Measurements from ENCODE around the gene KIF1C.

- no peak for TF ChIP-seq CTCF (conservative IDR thresholded peaks at IDR 0.05; ENCODE audit: low read length)
- TF ChIP-seq EZH2phosphoT487 (IDR thresholded peaks at IDR 0.05; ENCODE audit: borderline replicate concordance, low read depth, low read length), result no peak
Observed at GRCh38 chr17:4967539-4968485, 29.9 kb upstream of the KIF1C start, which contains the start of gene SPAG7.

Measured in OCI-LY7 (cell line).